Thyroid gland (tissue), 4 donors: ENCODE measurements around the gene IER5L.

Experiments used
- CTCF ChIP-seq, 6 experiments: fragments of 200-600 bp in 3 of 6; fragments of 450-650 bp in 3 of 6; sonication (generic) in 3 of 6; IDR thresholded peaks; one replicate each; pipeline ENCODE4 v1.5.1; 2016 to 2019; ENCODE audit warnings: antibody characterized with exemption in 6 of 6, mild to moderate bottlenecking in 2 of 6, inconsistent platforms in 1 of 6, moderate library complexity in 1 of 6
- POLR2A ChIP-seq, 2 donors: fragments of 450-650 bp; IDR thresholded peaks; one replicate each; pipeline ENCODE4 v1.6.1; 2017; ENCODE audit warnings: antibody characterized with exemption in 2 of 2, mild to moderate bottlenecking in 2 of 2, moderate library complexity in 1 of 2

GRCh38 chr9:129133082-129133481 is 45.0 kb downstream of the IER5L start:
- TF ChIP-seq POLR2A (IDR thresholded peaks at IDR 0.05) (no peak), CTCF (IDR thresholded peaks at IDR 0.05) (no peak)
